NCI-H2081 (cell line): Measurements from ENCODE around the gene GABARAPL2.
"Not testable (repeated sequence)": the region's sequence is repeated elsewhere in the genome, so short reads cannot be mapped to it uniquely, and the experiment has no call there.

Experiments used
- DNase-seq, 2 experiments: peaks; one replicate each; lab custom pipeline; 2025; lab: John Stamatoyannopoulos, UW

Gene GABARAPL2

GRCh38 chr16:75591927-75592326, 25.7 kb downstream of the GABARAPL2 start:
- not testable (repeated sequence) for DNase-seq

GRCh38 chr16:75593308-75593707, 27.1 kb downstream of the GABARAPL2 start:
- DNase-seq, result no peak

- peak; percentile 17 to 62 for DNase-seq
Observed at GRCh38 chr16:75593825-75594820, 27.9 kb downstream of the GABARAPL2 start.

- DNase-seq, result no peak
Observed at GRCh38 chr16:75599452-75600277, 33.5 kb downstream of the GABARAPL2 start.

- DNase-seq, result no peak
Observed at GRCh38 chr16:75603241-75603640, 37.1 kb downstream of the GABARAPL2 start.

- DNase-seq, result no peak
Observed at GRCh38 chr16:75606507-75606906, 40.3 kb downstream of the GABARAPL2 start.

- DNase-seq, result no peak
Observed at GRCh38 chr16:75614066-75614897, 48.1 kb downstream of the GABARAPL2 start.

- no peak for DNase-seq
Observed at GRCh38 chr16:75615619-75616018, 49.4 kb downstream of the GABARAPL2 start.

GRCh38 chr16:75616521-75617010, 50.4 kb downstream of the GABARAPL2 start:
- no peak for DNase-seq

- DNase-seq, result no peak
Observed at GRCh38 chr16:75617121-75617520, 50.9 kb downstream of the GABARAPL2 start.

GRCh38 chr16:75618780-75619179, 52.6 kb downstream of the GABARAPL2 start:
- DNase-seq, result no peak

GRCh38 chr16:75620326-75621169, 54.4 kb downstream of the GABARAPL2 start:
- no peak for DNase-seq

GRCh38 chr16:75621170-75621477, 54.9 kb downstream of the GABARAPL2 start:
- DNase-seq, result peak in 1 of 2 experiments; percentile 12

GRCh38 chr16:75622761-75623605, 56.8 kb downstream of the GABARAPL2 start, which contains the start of gene ADAT1:
TSS of gene ADAT1 (minus strand) at chr16:75623281. CDS start at chr16:75620799, 2,482 bp downstream.
- DNase-seq, result peak; percentile 90 to 97

- no peak for DNase-seq
Observed at GRCh38 chr16:75624921-75625334, 58.7 kb downstream of the GABARAPL2 start.

GRCh38 chr16:75626806-75627205, 60.6 kb downstream of the GABARAPL2 start:
- DNase-seq, result no peak
